ELF-1 (cell line): ENCODE results near the gene TAPBPL.
A peak's percentile ranks its signal among the peaks of the same experiment; 100 is the strongest.
"Not testable (repeated sequence)": the region's sequence is repeated elsewhere in the genome, so short reads cannot be mapped to it uniquely, and the experiment has no call there.

Experiments used
- DNase-seq: peaks from one replicate; pipeline ENCODE4 v3.0.0-alpha.2; 2016; ENCODE audit warnings: low read depth, low spot score

TAPBPL gene

GRCh38 chr12:6462234-6462995 lies 10.6 kb downstream of the TAPBPL start:
- no peak for DNase-seq

GRCh38 chr12:6463216-6463615 lies 11.4 kb downstream of the TAPBPL start:
- DNase-seq: no peak

- DNase-seq: no peak
Measured at GRCh38 chr12:6463858-6464257, 12.0 kb downstream of the TAPBPL start.

GRCh38 chr12:6464531-6464930 lies 12.7 kb downstream of the TAPBPL start:
- DNase-seq: no peak

- peak; percentile 69 for DNase-seq
Measured at GRCh38 chr12:6465467-6466183, 13.8 kb downstream of the TAPBPL start.

GRCh38 chr12:6466184-6466573 lies 14.3 kb downstream of the TAPBPL start:
- DNase-seq: no peak

- DNase-seq: not testable (repeated sequence)
Measured at GRCh38 chr12:6466751-6467150, 14.9 kb downstream of the TAPBPL start.

- DNase-seq: not testable (repeated sequence)
Measured at GRCh38 chr12:6467571-6468282, 15.9 kb downstream of the TAPBPL start.

- DNase-seq: no peak
Measured at GRCh38 chr12:6468283-6468575, 16.4 kb downstream of the TAPBPL start.

- no peak for DNase-seq
Measured at GRCh38 chr12:6469092-6469491, 17.2 kb downstream of the TAPBPL start.

- no peak for DNase-seq
Measured at GRCh38 chr12:6469609-6470374, 17.9 kb downstream of the TAPBPL start.

GRCh38 chr12:6470375-6471163 lies 18.7 kb downstream of the TAPBPL start, which contains the start of gene VAMP1:
VAMP1 (minus strand) TSS chr12:6470677; CDS start chr12:6470531, 146 bp downstream.
- DNase-seq: peak; percentile 99

- DNase-seq: no peak
Measured at GRCh38 chr12:6471989-6472360, 20.1 kb downstream of the TAPBPL start.

- no peak for DNase-seq
Measured at GRCh38 chr12:6472491-6472890, 20.6 kb downstream of the TAPBPL start.

- not testable (repeated sequence) for DNase-seq
Measured at GRCh38 chr12:6475233-6475975, 23.6 kb downstream of the TAPBPL start.

GRCh38 chr12:6476489-6476888 lies 24.6 kb downstream of the TAPBPL start:
- peak; percentile 22 for DNase-seq

GRCh38 chr12:6477601-6478377 lies 25.9 kb downstream of the TAPBPL start:
- not testable (repeated sequence) for DNase-seq

GRCh38 chr12:6478416-6478815 lies 26.6 kb downstream of the TAPBPL start:
- DNase-seq: no peak

GRCh38 chr12:6488240-6488639 lies 36.4 kb downstream of the TAPBPL start:
- DNase-seq: no peak
